KBM-7 (cell line): ENCODE data around the gene CFAP119.

Experiments
- DNase-seq: peaks from one replicate; pipeline ENCODE4 v3.0.0-alpha.2; 2015
- in situ Hi-C: fragments of 300-500 bp; cut with MboI; formaldehyde crosslinking; loops from 2 replicates; pipeline ENCODE4 v1.14.3; 2020; ENCODE audit warnings: low sequenced_read_pairs, low pct_unique_long_range_greater_than_20kb, mixed read lengths

Gene CFAP119

DNA sequence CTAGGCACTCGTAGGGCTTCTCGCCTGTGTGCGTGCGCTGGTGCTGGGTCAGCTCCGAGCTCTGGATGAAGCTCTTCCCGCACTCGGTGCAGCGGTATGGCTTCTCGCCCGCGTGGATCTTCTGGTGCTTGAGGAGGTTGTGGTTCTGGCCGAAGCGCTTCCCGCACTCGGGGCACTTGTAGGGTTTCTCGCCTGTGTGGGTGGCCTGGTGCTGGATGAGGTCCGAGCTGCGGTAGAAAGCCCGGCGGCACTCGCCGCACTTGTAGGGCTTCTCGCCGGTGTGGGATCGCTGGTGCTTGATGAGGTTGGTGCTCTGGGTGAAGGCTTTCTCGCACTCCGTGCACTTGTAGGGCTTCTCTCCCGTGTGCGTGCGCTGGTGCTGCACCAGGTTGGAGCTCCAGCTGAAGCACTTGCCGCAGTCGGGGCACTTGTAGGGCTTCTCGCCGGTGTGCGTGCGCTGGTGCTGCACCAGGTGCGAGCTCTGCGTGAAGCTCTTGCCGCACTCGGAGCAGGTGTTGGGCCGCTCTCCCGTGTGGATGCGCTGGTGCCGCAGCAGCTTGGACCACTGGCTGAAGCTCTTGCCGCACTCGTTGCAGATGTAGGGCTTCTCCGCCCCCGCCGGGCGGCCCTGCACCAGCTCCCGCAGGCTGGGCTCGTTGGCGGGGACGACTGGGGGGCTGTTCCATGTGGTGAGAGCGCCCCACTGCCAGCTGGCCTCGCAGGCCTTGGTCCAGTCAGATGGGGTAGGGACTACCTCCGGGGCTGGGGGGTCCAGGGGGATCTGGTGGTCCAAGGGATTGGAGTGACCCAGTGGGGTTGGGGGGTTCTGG is 21.6 kb upstream of the CFAP119 start:
- in situ Hi-C loops: no loop called here
- DNase-seq: no peak

DNA sequence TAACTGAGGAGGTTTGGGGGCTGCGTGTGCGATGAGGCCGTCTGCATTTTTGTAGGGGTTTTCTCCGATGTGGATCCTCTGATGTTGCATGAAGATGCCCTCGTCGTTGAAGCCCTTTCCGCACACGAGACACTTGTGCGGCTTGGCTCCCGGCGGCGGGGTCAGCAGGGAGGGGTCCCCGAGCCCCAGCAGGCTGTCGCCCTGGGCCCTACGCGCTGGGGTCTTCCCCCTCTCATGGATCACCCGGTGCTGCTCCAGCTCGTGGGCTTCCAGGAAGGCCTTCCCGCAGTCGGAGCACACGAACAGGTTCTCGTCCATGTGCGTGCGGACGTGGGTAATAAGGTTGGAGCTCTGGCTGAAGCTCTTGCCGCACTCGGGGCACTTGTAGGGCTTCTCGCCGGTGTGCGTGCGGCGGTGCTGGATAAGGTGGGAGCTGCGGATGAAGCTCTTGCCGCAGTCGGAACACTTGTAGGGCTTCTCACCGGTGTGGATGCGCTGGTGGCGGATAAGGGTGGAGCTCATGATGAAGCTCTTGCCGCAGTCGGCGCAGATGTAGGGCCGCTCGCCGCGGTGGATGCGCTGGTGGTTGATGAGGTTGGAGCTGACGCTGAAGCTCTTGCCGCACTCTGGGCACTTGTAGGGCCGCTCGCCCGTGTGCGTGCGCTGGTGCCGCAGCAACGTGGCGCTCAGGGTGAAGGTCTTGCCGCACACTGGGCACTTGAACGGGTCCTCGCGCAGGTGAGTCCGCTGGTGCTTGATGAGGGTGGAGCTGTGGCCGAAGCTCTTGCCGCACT is 20.8 kb upstream of the CFAP119 start:
- DNase-seq: no peak
- in situ Hi-C loops: no loop called here

DNA sequence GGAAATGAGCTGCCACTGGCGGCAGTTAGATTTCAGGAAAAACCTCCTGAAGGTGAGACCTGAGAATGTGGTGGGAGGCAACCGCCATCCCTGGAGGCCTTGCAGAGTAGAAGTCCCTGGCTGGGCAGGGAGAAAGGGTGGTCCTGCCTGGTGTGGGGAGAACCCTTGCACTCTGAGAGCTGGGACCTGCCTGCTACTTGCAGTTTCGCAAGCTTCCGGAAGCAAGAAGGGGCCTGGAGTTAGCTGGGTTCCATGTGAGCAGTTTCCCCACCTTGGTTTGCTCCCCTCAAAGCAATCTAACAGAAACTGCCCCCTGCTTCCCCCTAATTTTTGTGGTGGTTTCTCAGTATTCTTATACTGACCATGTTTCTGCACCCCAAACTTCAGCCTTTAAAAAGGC is 18.7 kb upstream of the CFAP119 start:
- in situ Hi-C loops: no loop called here
- DNase-seq: no peak

DNA sequence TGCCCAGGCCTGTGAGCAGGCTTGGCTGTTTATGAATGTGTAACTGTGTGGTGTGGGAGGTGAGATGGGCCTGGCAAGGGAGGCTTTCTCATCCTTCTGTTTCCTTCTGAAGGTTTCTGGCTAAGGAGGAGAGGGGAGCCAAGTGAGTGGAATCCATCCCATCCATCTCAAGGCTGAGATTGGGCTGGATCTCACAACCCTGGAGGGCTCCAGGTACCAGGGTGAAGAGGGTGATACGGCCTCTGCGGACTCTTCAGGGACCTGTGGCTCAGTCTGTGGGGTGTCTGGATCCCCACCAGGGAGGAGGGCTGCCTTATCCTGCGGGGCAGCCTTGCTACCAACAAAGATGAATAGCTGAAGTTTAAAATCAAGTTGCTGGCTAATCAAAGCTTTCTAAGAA is 18.2 kb upstream of the CFAP119 start:
- no peak for DNase-seq
- in situ Hi-C loops: no loop called here

DNA sequence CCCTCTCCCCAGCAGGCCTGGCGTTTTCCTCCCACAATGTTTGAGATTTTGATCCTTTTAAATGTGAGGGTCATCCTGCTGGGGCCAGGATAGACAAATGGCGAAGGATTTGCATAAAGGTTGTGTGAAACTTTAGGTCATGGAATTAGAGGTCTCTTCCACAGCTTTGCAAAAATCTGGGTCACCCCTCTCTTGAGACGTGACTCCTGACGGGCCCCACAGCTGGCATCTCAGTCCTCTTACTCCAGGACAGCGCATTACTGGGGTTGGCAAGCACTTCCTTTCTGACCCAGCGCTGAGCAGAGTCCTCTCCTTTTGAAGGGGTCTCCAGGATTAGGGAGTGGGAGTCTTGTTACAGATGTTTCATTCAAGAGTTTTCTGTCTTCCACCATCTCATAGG is 17.7 kb upstream of the CFAP119 start:
- in situ Hi-C loops: no loop called here
- DNase-seq: no peak

DNA sequence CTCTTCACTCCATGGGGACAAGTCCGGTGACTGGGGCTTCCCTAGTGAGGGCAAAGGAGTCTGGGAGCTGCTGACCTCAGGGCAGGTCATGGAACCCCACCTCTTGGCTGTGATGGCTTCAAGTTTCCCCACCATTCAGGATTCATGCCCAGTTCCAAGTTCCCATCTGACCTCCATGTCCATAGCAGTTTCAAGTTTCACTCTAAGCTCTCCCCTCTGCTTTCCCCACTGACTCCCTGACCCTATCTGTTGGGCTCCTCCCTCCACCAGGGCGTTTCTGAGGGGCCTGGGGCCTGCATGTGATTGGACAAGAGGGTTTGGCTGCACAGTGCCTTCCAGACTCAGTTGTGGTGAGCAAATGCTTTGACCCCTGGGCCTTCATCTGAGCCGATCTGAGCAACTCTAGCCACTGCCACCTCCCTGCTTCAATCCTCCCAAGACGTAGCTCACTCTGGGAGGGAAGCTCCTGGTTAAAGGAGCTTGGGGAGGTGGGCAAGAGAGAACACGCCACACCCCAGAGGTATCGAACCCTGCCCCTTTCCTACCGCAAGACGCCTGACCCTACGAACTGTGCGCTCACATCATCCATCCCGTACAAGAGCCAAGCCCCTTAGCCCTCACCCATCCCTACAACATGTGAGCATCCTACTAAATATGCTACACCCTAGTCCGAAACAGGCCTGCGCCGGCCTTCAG is 16.8 kb upstream of the CFAP119 start:
- DNase-seq: no peak
- in situ Hi-C loops: no loop called here

DNA sequence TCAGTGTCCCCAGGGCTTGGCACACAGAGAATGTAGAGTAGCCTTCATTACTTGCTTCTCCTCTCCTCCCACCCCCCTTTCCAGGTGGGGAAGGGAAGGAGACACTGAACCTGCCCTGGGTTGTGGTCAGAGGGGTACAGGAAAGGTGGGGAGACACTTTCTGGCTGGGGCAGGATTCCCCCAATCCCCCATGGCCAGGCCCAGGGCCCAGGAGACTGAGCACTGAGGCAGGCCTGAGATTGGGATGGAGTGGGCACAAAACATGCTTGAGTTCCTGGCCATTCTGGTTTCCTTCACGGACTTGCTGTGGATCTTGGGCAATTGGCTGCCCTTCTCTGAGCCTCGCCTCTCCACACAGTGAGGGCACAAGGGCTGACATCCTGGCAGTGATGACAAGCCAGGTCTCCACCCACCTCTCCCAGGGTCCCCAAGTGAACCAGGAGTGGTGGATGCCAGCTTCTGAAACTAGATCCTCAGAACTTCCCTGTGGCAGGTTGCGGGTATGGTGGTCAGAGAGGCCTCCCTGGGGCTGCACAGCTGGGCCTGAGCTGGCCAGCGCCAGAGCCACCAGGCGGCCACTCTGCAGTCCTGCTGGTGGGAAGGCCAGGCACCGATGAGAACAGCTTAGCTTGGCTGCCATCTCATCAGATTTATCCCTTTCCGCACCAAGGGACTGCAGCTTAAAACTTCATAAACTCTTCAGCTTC is 15.9 kb upstream of the CFAP119 start:
- no peak for DNase-seq
- in situ Hi-C loops: no loop called here

DNA sequence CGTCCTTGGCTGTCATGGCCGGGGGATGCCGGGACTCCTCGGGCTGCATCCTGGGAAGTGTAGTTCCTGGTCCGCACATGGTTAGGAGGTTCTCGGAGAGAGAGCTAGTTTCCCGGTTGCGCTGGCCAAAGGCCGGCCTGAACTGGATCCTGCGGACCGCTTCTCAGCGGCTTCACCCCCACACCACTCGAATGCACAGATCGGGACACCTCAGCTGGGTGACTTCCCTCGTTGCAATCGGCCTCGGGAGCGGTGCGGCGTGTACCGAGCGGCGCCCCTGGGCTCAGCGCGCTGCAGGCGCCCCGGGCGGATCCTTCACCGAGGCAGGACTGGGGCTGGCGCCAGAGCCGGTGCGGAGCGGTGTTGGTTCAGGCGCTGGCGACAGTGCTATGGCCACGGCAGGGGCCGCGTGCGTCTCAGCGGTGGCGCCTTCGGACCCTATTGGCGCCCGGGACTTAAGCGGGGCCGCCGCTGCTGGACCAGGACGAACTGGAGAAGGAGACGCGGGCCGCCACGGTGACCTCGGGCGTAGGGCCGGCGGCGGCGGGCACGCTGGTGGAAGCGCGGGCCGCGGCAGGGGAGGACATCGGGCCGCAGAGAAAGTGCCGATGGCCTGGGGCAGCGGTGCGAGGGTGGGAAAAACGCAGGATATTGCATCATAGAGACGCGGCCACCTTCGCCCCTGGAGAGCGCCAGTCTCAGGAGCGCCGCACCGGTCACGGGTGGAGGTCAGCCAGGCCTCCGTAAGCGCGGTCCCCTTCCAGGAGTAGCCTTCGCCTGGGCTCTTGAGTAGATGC is 13.7 kb upstream of the CFAP119 start:
- in situ Hi-C loops: no loop called here
- DNase-seq: peak; percentile 83

DNA sequence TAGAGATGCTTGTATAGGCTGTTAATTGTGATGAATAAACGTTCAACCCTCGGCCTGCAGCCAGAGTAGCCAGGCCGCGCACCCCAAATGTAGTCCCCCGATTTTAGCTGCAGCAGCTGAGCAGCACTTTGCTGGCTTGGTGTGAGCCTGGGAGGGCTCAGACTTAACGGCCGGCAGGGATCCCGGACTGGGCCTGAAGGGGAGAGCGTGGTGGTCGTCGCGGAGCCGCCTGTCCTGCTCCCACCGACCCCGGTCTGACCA is 13.2 kb upstream of the CFAP119 start:
- in situ Hi-C loops: no loop called here

DNA sequence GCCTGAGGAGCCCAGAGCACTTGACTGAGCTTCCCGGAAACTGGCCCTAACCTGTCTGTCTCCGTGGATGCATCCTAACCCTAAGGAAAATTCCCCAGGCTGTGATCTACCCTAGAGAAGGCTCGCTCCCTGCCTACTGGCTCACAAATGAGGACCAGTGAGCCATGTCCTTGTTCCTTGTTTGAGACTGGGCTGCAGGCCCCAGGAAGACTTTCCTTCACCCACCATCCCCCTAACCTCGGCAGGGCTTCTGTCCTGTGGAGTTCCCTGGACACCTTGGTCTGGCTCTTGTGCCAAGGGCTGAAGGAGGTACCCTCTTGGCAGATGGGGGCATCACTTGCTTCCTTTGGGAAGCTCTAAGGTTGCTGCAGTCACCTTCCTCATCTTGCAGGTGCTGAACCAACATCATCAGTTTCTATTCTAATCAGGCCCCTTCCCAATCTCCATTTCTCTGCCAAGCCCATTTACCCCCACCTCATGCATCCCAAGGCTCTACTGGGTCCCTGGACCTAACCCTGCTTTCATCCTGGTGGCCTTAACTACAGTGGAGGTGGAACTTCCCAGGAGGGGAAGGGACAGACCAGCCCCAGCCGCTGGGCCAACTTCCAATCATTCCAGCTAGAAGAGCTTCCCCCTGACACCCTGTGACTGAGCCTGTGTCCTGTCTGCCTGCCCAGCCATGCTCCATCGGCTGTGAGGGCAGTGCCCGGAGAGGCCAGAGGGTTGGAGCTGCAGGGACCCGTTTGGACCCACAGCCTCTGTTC is 12.7 kb upstream of the CFAP119 start:
- no peak for DNase-seq
- in situ Hi-C loops: no loop called here

More for the DNA sequence above, 13.2 kb upstream of the CFAP119 start:
- no peak for DNase-seq

DNA sequence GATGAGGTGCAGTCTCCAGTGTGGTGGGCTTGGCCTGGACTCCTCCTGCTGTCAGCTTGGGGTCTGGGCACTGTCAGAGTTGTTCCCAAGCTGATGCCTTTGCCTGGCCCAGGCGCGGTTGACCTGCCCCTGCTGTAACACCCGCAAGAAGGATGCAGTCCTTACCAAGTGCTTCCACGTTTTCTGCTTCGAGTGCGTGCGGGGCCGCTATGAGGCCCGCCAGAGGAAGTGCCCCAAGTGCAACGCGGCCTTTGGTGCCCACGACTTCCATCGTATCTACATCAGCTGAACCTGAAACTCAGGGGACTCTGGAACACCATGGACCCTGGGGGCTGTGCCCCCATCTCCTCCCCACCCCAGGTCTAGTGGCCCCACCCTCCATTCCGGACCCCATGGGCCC is 12.0 kb upstream of the CFAP119 start:
- in situ Hi-C loops: no loop called here
- DNase-seq: no peak

DNA sequence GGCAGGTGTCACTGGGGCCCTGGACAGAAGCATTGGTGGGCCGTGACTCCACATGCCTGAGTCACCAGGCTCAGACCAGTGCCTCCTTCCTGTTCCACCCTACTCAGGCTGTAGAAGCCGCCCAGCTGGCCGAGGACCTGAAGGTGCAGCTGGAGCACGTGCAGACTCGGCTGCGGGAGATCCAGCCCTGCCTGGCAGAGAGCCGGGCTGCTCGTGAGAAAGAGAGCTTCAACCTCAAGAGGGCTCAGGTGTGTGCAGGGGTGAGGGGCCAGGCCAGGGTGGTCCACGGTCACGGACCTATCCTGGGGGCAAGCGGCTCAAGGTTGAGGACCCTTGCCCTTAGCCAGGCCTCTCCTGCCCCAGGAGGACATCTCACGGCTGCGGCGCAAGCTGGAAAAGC is 9.9 kb upstream of the CFAP119 start:
- no peak for DNase-seq
- in situ Hi-C loops: no loop called here

DNA sequence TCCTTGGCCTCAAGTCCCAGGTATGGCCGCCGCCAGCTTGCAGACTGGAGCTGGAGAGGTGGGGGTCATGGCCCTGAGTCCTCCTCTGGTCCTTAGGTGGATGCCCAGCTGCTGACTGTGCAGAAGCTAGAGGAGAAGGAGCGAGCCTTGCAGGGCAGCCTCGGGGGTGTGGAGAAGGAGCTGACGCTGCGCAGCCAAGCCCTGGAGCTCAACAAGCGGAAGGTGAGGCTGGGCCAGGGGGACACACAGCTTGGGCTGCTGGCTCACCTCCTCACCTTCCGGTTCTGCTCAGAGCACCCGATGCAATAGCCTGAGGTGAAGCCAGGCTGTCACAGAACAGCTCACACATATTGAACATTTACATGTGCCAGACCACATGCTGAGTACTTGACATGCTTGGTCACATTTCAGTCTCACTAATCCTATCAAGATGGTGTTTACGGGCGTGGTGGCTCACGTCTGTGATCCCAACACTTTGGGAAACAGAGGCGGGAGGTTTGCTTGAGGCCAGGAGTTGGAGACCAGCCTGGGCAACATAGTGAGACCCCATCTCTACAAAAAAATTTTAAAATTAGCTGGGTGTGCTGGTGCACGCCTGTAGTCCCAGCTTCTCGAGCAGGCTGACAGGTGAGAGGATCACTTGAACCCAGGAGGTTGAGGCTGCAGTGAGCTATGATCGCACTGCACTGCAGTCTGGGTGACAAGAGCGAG is 7.7 kb upstream of the CFAP119 start:
- no peak for DNase-seq
- in situ Hi-C loops: no loop called here

DNA sequence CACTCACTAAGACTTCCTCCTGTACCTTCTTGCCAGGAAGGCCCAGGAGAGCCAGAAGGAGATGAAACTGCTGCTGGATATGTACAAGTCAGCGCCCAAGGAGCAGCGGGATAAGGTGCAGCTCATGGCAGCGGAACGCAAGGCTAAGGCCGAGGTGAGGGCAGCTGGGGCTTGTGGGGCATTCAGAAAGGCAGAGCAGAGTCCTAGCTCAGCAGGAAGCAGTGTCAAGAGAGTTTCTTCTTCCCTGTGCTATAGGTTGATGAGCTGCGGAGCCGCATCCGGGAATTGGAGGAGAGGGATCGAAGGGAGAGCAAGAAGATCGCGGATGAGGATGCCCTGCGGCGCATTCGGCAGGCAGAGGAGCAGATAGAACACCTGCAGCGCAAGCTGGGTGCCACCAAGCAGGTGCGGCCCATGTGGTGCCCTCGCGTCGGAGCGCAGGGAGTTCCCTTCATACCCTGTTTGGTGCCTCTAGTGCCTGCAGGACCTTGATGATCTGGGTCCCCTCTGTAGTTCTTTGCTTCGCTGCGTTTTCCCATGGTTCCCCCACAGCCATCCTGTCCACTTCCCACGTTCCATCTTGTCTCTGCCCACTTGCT is 6.8 kb upstream of the CFAP119 start:
- in situ Hi-C loops: no loop called here
- DNase-seq: no peak

DNA sequence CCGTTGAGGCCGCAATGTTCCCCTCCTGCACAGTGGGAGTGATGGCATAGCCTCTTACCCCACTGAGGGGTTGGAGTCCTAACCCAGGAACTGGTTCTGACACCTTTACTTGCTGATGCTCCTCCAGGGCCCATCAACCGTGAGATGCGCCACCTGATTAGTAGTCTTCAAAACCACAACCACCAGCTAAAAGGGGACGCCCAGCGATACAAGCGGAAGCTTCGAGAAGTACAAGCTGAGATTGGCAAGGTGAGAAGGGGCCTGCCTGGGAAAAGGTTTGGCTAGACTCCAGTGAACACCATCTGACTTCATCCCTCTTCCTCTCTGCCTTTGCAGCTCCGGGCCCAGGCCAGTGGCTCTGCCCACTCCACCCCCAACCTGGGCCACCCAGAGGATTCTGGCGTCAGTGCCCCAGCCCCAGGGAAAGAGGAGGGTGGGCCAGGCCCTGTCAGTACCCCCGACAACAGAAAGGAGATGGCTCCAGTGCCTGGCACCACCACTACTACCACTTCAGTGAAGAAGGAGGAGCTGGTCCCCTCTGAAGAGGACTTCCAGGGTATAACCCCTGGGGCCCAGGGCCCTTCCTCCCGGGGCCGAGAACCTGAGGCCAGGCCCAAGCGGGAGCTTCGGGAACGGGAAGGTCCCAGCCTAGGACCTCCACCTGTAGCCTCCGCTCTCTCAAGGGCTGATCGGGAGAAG is 6.1 kb upstream of the CFAP119 start:
- DNase-seq: no peak
- in situ Hi-C loops: no loop called here

DNA sequence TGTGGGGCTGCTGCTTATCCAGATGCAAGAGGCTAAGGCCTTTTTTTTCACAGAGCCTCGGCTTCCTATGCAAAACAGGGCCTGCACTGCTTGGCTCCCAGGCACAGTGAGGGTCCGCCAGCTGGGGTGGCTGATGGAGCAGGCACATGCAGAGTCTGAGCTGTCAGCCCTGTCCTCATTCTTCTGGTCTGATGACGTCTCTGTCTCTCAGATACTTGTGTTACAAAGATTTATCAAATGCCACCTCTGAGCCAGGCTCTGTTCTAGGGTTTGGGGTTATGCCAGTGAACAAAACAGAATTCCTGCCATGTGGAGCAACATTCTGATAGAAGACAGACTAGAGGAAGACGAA is 5.0 kb upstream of the CFAP119 start:
- DNase-seq: no peak
- in situ Hi-C loops: no loop called here
